Measurements from ENCODE around the gene KCNAB3.
"Not testable (repeated sequence)": the region's sequence is repeated elsewhere in the genome, so short reads cannot be mapped to it uniquely, and the experiment has no call there.

The KCNAB3 gene

GRCh38 chr17:7929158-7930023 is at the start of gene KCNAB3:
Gene KCNAB3, minus strand, starts transcription at chr17:7929856. Its CDS starts 421 bp downstream, at chr17:7929435.
- DNase-seq (ENCODE audit: low spot score), result peak; percentile 90

DNA sequence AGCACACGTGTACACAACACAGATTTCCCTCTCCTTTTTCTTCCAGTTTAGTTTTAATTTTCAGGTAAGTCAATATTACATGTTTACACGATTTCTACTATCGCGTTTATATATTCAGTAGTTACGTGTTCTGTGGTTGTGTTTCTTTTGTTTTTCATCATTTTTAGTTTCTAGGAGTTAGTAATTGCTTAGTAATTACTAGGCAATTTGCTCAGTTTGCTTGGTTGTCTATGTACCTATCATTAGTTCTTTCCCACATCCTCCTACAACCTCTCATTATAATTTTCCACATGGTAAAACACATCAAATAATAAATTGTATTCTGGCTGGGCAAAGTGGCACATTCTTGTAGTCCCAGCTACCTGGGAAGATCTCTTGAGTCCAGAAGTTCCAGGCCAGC is 48.1 kb upstream of the KCNAB3 start:
- no peak for DNase-seq (ENCODE audit: low spot score)

- DNase-seq (ENCODE audit: low spot score), result no peak
Measured at GRCh38 chr17:7977039-7977438, 47.4 kb upstream of the KCNAB3 start.

DNA sequence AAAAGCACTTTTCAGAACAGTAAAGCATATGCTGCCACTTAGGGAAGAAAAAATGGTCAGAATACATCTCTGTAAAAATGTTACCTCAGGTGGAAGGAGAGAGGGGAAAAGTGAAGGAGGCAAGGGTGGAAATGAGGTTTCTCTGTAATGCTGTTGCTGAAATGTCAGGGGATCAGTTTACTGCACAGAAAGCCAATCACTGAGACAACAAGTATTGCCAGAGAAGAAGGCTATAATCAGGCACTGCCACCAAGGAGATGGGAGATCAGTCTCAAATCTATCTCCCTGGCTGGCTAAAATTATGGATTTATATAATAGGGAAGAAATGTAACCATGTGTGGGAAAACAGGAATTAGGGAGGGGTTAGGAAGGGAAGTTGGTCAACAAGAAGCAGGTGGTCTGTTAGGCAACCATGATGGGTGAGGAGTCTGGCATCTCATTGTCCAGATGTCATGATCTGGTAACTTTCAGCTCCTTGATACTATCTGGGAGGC is 45.0 kb upstream of the KCNAB3 start:
- DNase-seq (ENCODE audit: low spot score), result no peak

DNA sequence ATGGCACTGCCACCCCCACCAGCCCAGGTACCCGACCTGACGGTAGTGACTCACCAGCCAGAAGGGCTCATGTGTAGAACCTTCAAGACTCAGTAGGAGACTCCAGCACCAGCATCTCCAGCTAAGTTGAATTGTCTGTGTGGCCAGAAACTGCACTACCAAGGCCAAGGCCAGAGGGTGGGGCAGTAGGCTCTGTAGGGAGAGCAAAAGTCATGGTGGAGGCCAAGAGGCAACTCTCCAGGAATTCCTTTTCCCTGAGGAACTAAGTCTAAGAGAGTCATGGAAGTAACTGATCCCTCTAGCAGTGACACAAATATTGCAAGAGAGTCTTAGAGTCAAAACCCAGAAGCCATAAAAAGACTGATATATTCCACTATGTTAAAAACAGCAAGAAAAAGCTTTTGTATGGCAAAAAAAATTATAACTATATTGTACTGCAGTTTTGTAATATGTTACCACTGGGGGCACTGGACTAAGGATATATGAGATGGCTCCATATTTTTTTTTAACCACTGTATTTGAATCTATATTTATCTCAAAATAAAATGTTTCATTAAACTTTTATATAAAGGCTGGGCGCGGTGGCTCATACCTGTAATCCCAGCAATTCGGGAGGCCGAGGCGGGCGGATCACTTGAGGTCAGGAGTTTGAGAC is 42.6 kb upstream of the KCNAB3 start:
- no peak for DNase-seq (ENCODE audit: low spot score)

GRCh38 chr17:7971651-7972050 is 42.0 kb upstream of the KCNAB3 start:
- no peak for DNase-seq (ENCODE audit: low spot score)

DNA sequence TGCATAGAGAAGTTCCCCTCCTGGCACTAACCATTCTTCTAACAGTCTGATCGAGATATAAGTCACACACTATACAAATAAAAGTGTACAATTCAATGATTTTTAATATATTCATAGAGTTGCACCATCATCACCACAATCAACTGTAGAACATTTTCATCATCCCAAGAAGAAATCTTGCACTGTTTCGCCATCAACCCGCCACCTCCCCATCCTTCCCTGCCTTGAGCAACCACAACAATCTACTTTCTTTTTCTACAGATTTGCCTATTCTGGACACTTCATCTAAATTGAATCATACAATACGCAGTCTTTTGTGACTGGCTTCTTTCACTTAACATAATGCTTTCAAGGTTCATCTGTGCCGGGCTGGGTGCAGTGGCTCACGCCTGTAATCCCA is 39.8 kb upstream of the KCNAB3 start:
- DNase-seq (ENCODE audit: low spot score), result no peak

GRCh38 chr17:7967751-7968150 is 38.1 kb upstream of the KCNAB3 start:
- no peak for DNase-seq (ENCODE audit: low spot score)

DNA sequence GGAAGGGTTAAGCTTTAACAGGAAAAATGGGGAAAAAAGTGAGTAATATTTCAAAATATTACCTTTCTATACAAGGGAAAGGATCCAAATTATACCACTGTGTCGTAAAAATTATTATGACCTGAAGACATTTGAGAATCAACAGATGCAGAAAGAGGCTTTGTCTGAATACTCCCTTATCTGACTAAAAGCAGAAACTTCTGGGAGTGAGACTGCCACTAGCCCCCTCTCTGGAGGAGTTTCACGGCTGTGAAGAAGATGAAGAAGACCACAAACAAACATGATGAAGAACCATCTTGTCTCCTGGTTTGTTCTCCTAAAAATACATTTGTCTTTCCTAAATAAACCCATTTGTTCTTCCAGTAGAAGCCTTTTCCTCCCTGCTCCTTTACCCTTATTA is 31.8 kb upstream of the KCNAB3 start:
- DNase-seq (ENCODE audit: low spot score), result no peak

DNA sequence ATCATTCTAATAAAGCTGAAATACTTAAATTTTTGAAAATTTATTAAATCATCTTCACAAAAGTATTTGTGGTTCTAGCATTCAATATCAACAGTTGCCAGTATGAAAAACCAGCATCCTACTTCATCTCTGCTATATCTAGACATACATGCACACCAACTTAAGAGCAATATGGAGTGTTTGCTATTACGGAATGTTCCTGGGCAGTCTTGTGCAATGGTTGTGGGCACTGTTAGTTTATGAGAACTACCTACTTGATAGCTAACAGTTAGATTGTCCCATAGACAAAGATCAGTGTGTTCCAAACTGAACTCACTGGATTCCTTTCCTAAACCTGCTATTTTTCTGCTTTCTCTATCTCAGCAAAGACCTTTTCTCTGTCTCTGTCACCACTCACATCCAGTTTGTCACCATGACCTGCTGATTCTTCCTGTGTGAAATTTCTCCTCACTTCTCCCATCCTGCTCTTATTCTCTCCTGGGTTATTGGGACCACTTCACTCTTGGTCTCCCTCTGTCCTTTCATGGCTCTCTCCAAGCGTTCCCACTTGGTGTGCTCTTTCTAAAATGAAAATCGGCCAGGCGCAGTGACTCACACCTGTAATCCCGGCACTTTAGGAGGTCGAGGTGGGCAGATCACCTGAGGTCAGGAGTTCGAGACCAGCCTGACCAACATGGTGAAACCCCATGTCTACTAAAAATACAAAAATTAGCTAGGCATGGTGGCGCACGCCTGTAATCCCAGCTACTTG is 30.0 kb upstream of the KCNAB3 start:
- DNase-seq (ENCODE audit: low spot score), result no peak

DNA sequence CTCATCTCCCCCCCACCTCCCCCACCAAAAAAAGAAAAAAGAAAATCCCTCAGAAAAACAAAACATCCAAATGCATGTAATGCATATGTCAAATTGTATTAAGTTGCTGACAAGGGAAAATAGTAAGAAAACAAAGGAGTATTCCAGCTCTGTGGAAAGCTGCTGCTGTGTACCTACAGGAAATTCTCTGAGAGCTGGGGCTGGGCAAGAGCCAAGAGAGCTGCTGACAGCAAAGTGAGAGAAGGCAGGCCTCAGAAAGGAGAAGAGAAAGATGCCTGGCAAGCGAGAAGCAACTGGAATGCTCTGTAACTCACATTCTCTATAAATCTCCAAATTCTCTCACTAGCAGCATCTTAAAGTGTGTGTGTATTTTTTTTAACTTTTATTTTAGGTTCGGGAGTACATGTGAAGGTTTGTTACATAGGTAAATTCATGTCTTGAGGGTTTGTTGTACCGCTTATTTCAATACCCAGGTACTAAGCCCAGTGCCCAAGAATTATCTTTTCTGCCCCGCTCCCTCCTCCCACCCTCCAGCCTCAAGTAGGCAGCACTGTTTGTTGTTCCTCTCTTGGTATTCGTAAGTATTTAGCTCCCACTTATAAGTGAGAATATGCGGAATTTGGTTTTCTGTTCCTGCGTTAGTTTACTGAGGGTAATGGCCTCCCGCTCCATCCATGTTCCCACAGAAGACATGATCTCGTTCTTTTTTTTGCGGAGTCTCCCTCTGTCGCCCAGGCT is 26.7 kb upstream of the KCNAB3 start:
- peak; percentile 3 for DNase-seq (ENCODE audit: low spot score)

DNA sequence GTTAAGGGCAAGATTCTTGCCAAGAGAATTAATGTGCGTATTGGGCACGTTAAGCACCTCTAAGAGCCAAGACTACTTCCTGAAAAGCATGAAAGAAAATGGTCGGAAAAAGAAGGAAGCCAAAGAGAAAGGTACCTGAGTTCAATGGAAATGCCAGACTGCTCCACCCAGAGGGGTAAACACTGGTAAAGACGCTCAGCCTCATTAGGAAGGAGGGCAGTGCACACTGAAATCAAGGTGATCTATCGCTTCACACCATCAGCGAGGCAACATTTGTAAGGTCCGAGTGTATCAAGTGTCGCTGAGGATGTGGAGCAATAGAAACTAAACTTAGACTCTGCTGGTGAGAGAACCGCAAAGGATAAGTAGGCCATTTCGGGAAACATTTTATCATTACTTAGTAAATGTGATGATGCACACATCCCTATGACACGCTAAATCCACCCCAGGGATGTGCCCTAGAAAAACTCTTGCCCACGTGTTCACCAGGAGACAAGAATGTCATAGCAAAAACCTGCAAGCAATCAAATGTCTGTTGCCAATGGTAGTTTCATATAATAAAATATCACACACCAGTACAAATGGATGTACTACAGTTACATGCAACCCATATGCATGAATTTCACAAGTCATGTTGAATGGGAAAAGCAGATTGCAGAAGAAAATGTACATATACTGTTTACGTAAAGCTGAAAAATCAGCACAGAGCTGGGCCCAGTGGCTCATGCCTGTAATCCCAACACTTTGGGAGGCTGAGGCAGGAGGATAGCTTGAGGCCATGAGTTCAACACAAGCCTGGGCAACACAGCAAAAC is 26.0 kb upstream of the KCNAB3 start:
- DNase-seq (ENCODE audit: low spot score), result no peak

GRCh38 chr17:7953266-7953665 is 23.6 kb upstream of the KCNAB3 start:
- DNase-seq (ENCODE audit: low spot score), result not testable (repeated sequence)

DNA sequence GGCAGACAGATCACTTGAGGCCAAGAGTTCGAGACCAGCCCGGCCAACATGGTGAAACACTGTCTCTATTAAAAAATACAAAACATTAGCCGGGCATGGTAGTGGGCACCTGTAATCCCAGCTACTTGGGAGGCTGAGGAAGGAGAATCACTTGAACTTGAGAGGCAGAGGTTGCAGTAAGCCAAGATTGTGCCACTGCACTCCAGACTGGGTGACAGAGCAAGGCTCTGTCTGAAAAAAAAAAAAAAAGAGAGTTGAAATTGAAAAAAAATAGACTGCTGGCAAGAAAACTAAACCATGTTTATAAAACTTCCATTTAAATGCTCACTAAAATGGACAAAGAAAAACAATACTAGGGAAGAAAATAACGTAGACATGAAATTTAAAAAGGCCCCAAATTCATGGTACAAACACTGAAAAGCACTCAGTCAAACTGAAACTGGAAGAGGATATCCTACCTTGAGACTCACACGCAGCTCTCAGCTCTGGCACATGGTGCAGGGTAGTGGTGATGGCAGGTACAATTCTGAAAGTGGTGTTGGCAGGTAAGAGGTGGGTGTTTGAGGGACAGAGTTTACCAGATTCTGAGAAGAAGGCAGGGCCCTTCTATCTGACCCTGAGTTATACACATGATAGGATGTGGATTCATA is 21.6 kb upstream of the KCNAB3 start:
- no peak for DNase-seq (ENCODE audit: low spot score)

DNA sequence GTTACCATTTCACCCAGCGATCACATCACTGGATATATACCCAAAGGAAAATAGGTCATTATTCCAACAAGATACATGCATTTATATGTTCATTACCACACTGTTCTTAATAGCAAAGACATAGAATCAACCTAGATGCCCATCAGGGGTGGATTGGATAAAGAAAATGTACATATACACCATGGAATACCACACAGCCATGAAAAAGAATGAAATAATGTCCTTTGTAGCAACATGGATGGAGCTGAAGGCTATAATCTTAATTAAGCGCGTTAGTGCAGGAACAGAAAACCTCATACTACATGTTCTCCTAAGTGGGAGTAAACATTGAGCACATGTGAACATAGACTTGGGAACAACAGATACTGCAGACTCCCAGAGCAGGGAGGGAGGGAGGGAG is 20.9 kb upstream of the KCNAB3 start:
- DNase-seq (ENCODE audit: low spot score), result no peak

DNA sequence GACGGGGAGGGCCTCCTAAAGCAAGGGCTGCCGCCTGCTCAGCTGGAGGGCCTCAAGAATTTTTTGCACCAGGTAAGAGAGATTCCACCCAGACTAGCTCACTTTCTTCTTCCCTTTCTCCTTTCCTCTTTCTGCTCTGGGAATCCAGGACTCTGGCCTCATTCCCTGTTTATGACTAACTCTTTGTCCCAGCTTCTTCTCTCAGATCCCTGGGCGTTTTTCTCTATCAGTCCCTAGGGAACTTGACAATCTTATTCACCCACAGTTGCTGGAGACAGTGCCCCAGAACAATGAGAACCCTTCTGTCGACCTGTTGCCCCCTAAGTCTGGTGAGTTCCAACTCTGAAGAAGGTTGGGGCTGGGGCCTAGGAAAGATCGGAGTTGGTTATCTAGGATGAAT is 18.0 kb upstream of the KCNAB3 start:
- DNase-seq (ENCODE audit: low spot score), result no peak

- DNase-seq (ENCODE audit: low spot score), result no peak
Measured at GRCh38 chr17:7946441-7946840, 16.8 kb upstream of the KCNAB3 start.

DNA sequence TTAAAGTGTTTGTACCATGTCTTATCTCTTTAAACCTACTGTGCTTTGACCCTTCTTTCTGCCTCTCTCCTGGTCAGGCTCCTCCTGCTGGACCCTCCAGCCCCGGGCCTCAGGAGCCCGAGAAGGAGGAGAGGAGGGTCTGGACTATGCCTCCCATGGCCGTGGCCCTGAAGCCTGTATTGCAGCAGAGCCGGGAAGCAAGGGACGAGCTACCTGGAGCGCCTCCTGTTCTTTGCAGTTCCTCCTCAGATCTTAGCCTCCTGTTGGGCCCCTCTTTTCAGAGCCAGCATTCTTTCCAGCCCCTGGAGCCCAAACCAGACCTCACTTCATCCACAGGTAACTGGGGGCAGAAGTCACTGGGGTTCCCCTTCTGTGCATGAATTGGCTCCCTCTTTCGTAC is 16.0 kb upstream of the KCNAB3 start:
- DNase-seq (ENCODE audit: low spot score), result no peak

GRCh38 chr17:7944326-7944725 is 14.7 kb upstream of the KCNAB3 start:
- DNase-seq (ENCODE audit: low spot score), result no peak

GRCh38 chr17:7943291-7943690 is 13.6 kb upstream of the KCNAB3 start:
- no peak for DNase-seq (ENCODE audit: low spot score)

DNA sequence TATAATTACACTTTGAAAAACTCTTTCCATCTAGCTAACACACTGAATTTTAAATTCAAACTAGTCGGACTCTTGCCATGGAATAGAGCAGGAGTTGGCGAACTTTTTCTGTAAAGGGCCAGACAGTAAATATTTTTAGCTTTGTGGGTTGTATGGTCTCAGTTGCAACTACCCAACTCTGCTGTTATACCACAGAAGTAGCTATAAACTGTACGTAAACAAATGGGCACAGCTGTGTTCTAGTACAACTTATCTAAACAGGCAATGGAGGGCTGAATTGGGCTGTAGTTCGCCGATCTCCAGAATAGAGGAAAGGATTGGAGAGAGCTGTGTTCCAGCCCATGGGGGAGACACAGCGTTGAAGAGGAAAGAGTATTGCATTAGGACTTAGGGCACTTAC is 11.1 kb upstream of the KCNAB3 start:
- no peak for DNase-seq (ENCODE audit: low spot score)
